HG03575 (cell line): Measurements from ENCODE around the gene ARHGAP20.

ENCODE experiments used
- ATAC-seq: cut with Tn5 transposase; IDR thresholded peaks from one replicate; pipeline ENCODE4 v1.9.1; 2021; ENCODE audit not compliant: unreplicated experiment, insufficient number of reproducible peaks, low FRiP score; ENCODE audit errors: extremely low read depth

The ARHGAP20 gene, protein sequence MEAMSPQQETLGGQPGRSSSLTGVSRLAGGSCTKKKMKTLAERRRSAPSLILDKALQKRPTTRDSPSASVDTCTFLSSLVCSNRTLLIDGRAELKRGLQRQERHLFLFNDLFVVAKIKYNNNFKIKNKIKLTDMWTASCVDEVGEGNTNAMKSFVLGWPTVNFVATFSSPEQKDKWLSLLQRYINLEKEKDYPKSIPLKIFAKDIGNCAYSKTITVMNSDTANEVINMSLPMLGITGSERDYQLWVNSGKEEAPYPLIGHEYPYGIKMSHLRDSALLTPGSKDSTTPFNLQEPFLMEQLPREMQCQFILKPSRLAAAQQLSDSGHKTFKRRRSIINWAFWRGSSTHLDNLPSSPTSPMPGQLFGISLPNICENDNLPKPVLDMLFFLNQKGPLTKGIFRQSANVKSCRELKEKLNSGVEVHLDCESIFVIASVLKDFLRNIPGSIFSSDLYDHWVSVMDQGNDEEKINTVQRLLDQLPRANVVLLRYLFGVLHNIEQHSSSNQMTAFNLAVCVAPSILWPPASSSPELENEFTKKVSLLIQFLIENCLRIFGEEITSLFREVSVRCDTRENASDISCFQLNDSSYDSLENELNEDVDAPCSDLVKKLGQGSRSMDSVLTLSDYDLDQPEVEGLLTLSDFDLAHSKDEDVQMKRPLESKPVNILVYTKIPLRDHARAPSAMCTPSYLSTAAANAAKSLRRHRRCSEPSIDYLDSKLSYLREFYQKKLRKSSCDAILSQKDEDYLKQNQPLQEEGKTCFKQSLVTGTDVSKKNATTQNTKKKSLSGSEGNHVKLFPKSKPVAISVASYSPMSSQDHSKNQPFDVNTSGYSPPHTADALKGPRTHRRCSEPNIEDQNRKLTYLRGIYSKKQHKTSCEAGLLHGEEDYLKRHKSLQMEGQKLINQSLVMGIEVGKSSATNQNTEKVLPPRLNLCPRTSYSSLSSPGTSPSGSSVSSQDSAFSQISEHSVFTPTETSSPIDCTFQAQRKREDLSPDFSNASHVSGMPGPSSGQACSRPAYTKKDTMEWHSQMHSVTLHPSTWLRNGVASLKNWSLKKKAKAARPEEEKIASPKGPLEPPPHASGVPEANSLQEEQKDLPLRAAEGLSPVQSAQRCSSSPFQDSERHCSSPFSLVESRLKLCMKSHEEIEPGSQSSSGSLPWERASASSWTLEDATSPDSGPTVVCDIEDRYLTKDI

DNA sequence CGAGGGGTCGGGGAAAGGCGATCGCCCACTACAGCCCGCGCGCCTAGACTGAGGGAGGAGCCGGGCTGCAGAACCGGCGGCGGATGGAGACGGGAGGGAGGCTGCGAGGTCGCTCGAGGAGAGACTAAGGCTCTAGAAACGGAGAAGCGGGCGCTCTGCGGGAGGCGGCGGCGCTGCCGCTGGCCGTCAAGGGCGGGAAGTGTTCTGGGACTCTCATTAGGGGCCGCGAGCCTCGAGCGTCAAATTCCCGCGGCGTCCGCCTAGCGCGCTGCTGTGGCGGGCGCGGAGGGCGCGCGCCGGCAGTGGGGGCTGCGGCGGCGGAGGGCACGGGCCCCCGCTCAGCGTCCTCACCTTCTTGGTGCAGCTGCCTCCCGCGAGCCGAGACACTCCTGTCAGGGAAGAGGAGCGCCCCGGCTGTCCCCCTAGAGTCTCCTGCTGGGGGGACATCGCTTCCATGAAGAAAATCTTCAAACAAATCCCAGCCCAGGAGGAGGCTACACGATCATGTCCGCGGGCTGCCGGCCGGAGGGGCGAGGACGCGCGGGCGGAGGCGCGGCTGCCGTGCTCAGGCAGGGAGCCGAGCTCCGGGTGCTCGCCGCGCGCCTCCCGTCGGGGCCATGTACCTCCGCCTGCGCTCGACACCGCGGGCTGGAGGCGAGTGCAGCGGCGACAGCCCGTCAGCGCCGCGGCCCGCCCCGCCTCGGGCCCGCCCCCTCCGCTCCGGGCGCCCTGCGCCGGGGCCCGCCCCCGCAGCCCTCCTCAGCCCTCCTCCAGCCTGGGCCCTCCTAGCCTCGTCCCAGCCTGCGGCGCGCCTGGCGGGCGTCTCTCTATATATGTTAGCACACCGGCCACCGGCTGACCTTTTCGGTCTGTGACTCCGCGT is at the start of gene ARHGAP20:
ARHGAP20 (minus strand) TSS at position 662 of the 883 bp plus-strand sequence; CDS start at position 456, 206 bp downstream.
- no peak for ATAC-seq

DNA sequence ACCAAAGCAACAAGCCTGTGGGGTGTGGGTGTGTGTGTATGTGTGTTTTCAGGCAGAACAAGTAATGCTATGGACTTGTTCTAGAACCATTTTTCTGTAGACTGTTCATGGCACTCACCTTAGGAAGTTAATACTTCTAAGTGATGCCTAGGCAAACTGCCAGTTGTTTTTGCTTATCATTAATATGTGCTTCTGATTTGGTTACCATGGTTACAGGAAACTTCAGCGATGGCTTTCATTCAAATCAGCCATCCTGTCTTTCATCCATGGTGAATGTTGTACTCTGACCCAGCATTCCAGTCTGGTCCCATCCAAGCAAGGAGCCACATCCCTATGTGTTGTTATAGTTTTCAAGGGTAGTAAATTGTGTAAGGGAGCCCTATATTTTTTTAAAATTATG is 49.8 kb upstream of the ARHGAP20 start:
- ATAC-seq, result no peak

- ATAC-seq, result no peak
Observed at GRCh38 chr11:110761131-110761530, 48.9 kb upstream of the ARHGAP20 start.

DNA sequence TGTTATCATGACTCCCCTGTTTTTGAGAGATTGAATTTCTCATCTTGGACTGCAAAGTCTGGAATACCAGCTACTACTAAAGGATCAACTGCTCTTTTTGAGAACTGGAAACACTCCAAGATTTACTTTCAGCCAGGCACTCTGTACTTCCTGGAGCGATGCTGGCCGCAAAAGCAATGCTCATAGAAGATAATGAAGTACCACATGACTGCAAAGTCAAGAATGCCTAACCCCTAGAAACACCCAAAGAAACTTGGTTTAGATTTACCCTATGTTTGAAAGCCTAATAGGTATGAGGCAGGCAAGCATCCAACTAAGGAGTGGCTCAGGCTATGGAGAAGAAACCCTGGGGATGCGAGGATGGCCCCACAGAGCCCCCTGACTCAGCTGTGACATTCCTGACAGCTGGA is 47.7 kb upstream of the ARHGAP20 start:
- ATAC-seq, result no peak

- ATAC-seq, result no peak
Observed at GRCh38 chr11:110757962-110758755, 45.9 kb upstream of the ARHGAP20 start.

DNA sequence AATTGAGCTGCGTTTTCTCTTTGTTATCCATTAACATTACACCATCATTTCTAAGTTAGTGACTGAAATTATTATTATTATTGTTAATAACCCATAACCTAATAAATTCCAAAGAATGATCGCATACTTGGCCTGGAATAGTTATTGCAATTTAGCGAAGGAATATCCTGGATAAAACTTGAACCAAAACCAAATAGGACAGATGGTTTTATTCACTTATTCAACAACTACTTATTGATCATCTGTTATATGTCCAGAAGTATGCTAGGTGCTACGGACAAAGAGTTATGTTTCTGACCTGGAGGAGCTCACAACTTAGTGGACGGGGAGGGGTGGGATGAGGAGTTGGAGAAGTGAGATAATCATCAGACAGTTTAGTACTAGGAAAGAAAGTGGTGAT is 44.8 kb upstream of the ARHGAP20 start:
- no peak for ATAC-seq

DNA sequence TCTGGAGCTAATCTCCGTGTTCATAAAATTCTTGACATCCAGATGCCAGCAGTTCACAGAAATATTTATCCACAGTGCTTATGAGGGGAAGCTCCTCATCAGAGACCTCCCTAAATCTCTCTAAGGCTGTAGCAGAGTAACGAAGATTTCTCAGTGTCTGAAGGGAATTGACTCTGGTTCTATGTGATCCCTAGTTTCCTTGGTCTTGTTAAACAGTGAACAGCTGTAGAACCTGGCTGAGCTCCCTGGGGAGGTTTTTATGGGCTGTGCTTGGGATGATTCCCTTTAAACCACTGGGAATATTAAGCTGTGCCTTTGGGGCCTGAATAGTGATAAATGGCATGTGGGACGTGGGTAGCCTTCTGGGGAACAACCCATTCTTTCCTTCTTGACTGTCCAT is 43.7 kb upstream of the ARHGAP20 start:
- ATAC-seq, result no peak

- ATAC-seq, result no peak
Observed at GRCh38 chr11:110752890-110753289, 40.7 kb upstream of the ARHGAP20 start.

GRCh38 chr11:110750100-110750499 is 37.9 kb upstream of the ARHGAP20 start:
- no peak for ATAC-seq

GRCh38 chr11:110747531-110747930 is 35.3 kb upstream of the ARHGAP20 start:
- no peak for ATAC-seq

GRCh38 chr11:110738641-110739040 is 26.4 kb upstream of the ARHGAP20 start:
- no peak for ATAC-seq

- no peak for ATAC-seq
Observed at GRCh38 chr11:110737593-110737992, 25.4 kb upstream of the ARHGAP20 start.

- ATAC-seq, result no peak
Observed at GRCh38 chr11:110736171-110736553, 23.9 kb upstream of the ARHGAP20 start.

GRCh38 chr11:110735455-110736170 is 23.4 kb upstream of the ARHGAP20 start:
- no peak for ATAC-seq

- no peak for ATAC-seq
Observed at GRCh38 chr11:110734790-110735189, 22.6 kb upstream of the ARHGAP20 start.

DNA sequence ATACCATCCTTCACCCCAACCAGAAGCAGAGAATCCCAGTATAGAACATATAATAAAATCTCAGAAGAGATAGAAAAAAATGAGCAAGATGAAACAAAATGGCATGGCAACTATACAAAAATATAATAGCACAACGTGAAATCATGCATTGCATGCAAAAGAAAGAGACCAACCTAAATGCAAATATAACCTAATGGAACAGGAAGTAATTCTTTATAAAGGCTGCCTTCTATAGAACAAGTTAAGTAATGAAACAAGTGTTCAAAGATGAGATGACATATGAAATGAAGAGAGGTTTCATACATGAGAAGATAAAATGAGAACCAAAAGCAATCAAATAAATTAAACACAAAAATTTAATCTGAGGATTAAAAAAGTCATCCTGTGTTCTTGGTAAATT is 18.5 kb upstream of the ARHGAP20 start:
- no peak for ATAC-seq

DNA sequence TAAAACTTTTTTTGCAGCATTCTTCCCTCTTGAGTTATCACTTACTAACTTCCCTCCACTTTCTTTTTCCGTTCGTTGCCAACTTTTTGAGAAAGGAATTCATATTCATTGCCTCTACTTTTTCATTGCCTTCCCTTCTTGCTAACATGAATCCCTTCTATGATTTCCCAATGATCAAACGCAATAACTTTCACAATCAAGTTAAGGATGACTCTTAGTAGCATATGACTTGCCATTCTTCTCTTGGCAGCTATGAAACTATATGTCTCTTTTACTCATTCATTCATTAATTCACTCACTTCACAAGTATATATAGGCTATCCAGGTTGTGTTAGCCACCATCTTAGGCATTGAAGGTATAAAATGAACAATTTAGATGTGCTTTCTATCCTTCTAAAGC is 16.6 kb upstream of the ARHGAP20 start:
- ATAC-seq, result no peak
